ENCODE measurements around the gene LGI4.

DNA sequence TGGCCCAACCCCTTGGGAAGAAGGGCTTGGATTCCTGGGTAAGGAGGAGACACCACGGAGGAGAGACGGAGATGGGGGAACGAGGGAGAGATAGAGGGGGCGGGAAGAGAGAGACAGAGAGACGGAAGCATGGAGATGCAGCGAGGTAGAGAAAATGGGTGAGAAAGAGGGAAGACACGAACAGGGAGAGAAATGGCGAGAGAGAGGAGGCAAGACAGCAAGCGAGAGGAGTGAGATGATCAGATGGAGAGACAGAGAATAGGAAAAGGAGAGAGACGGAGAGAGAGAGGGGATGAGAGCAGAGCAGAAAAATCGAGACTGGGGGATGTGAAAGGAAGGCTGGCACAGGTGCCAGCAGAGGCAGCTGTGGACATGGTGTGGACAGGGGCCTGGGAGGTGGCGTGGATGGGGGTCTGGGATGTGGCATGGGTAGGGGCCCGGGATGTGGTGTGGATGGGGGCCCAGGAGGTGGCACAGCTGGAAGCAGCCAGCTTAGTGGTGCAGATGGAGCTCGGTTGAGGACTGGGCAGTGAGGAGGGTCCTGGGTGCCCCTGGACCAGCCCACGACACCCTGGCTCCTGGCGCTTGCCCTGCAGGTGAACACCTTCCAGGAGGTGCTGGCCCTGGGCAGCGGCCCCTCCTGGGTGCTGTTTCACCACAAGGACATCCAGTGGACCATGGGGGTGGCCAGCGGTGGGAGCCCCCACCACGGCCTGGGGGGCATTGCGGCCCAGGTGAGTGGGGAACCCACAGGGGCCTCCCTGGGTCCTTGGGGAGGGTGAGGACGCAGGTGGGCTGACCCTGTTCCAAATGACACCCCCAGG lies 59.4 kb downstream of the LGI4 start:
- TF ChIP-seq POLR2AphosphoS5 (IDR thresholded peaks at IDR 0.05; ENCODE audit: low read depth, low read length), result no peak
- TF ChIP-seq, protein P1, sequence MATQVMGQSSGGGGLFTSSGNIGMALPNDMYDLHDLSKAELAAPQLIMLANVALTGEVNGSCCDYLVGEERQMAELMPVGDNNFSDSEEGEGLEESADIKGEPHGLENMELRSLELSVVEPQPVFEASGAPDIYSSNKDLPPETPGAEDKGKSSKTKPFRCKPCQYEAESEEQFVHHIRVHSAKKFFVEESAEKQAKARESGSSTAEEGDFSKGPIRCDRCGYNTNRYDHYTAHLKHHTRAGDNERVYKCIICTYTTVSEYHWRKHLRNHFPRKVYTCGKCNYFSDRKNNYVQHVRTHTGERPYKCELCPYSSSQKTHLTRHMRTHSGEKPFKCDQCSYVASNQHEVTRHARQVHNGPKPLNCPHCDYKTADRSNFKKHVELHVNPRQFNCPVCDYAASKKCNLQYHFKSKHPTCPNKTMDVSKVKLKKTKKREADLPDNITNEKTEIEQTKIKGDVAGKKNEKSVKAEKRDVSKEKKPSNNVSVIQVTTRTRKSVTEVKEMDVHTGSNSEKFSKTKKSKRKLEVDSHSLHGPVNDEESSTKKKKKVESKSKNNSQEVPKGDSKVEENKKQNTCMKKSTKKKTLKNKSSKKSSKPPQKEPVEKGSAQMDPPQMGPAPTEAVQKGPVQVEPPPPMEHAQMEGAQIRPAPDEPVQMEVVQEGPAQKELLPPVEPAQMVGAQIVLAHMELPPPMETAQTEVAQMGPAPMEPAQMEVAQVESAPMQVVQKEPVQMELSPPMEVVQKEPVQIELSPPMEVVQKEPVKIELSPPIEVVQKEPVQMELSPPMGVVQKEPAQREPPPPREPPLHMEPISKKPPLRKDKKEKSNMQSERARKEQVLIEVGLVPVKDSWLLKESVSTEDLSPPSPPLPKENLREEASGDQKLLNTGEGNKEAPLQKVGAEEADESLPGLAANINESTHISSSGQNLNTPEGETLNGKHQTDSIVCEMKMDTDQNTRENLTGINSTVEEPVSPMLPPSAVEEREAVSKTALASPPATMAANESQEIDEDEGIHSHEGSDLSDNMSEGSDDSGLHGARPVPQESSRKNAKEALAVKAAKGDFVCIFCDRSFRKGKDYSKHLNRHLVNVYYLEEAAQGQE (IDR thresholded peaks at IDR 0.05; ENCODE audit: insufficient read depth in 1 of 2, low read depth in 2 of 2, low read length in 2 of 2), result no peak
